ENCODE results near the gene ARX. TPM values are rescaled to one million over a fixed set of nuclear protein-coding genes. Genes with fewer than 3 reads are reported as not detected.

ARX gene
- total and polyA plus RNA-seq, 4 donors: 0.26 to 1.6 (median 0.61) TPM; not detected in 1

DNA sequence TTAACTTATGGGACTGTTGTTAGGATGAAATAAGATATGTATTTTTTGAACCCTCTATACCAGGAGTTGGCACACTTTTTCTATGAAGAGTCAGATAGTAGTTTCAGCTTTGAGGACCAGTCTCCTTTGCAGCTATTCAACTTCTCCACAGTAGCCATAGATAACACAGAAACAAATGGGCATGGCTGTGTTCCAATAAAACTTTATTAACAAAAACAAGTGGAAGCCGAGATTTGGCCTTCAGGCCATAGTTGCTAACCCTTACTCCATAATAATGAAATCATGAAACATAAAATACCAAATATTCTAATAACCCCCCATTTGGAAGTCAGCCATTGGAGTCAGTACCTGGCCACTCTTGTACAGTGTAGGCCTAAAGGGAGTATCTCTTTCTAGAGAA is 30.6 kb downstream of the ARX start:
- Histone ChIP-seq H3K4me3 (ENCODE audit: low read depth, low read length) (no peak overlapping the region), H3K36me3 (ENCODE audit: control insufficient read depth, insufficient read depth, low read length) (no peaks in the 10 kb centered on the region), H3K27ac (ENCODE audit: low read depth, low read length) (no peak overlapping the region), H3K9me3 (ENCODE audit: control insufficient read depth, insufficient read depth, low read length) (no peaks in the 10 kb centered on the region), H3K4me1 (ENCODE audit: control insufficient read depth, insufficient read depth, low read length) (no peaks in the 10 kb centered on the region), H3K27me3 (ENCODE audit: control insufficient read depth, insufficient read depth, low read length) (peaks cover 2% of the 10 kb centered on the region)
- WGBS (ENCODE audit: insufficient coverage): 50% methylated on average over 1 of the region's 1 CpG
- DNase-seq (ENCODE audit: low read depth in 4 of 6, low spot score in 6 of 6): no peak

DNA sequence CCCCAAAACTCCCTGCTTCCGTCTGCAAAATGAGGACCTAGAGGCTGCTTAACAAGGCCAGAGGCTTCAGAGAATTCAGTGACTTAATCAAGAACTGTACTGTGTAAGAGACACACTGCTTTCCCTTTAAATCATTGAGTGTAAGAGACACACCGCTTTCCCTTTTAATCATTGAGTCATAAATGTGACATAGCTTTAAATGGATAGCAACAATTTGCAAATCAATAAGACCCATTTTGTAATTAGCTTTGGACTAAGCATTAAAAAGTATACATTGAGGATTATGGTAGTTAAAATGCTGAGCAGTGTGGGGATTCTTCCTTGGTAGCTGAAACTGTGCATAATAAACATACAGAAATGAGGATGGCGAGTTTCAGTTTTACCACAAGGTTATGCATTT is 31.8 kb downstream of the ARX start:
- no peak for DNase-seq (ENCODE audit: low read depth in 4 of 6, low spot score in 6 of 6)
- no peaks in the 10 kb centered on the region for H3K36me3 ChIP-seq (ENCODE audit: control insufficient read depth, insufficient read depth, low read length)
- no peak overlapping the region for H3K27ac ChIP-seq (ENCODE audit: low read depth, low read length)
- no peaks in the 10 kb centered on the region for H3K4me1 ChIP-seq (ENCODE audit: control insufficient read depth, insufficient read depth, low read length)
- WGBS (ENCODE audit: insufficient coverage): 80% methylated on average over 1 of the region's 3 CpGs
- no peaks in the 10 kb centered on the region for H3K9me3 ChIP-seq (ENCODE audit: control insufficient read depth, insufficient read depth, low read length)
- no peak overlapping the region for H3K4me3 ChIP-seq (ENCODE audit: low read depth, low read length)
- H3K27me3 ChIP-seq (ENCODE audit: control insufficient read depth, insufficient read depth, low read length): peaks cover 2% of the 10 kb centered on the region

DNA sequence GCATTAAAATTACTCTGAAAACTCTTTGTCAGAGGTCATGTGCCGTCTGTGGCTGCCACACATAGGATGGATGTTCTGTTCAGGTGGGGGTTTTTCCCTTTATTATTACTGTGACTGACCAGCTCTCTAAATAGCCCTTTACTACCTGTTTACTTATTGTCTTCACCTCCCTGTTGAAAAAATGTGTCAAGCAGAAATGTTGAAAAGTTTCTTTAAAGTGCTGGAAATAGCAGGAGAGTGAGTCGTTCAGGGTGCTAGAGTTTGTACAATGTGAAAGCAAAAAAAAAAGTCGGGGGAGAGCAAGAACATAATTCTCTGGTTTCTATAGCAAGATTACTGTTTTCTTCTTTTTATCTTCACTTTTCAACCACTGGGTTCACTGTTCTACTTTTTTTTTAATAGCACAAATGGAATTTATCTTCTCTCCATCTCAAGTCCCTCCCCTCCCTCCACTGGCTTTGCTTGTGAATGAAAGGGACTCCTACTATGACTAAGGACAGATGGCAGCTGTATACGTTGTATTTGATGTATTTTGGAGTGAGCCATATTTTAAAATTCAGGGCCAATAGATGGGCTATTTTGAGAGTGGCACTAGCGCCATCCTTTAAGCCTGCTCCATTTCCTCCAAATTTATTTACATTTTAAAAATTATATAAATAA is 33.3 kb downstream of the ARX start:
- Histone ChIP-seq H3K36me3 (ENCODE audit: control insufficient read depth, insufficient read depth, low read length) (no peaks in the 10 kb centered on the region), H3K4me3 (ENCODE audit: low read depth, low read length) (no peak overlapping the region), H3K27ac (ENCODE audit: low read depth, low read length) (no peak overlapping the region), H3K9me3 (ENCODE audit: control insufficient read depth, insufficient read depth, low read length) (no peaks in the 10 kb centered on the region), H3K4me1 (ENCODE audit: control insufficient read depth, insufficient read depth, low read length) (no peaks in the 10 kb centered on the region), H3K27me3 (ENCODE audit: control insufficient read depth, insufficient read depth, low read length) (peaks cover under 1% of the 10 kb centered on the region)
- no peak for DNase-seq (ENCODE audit: low read depth in 4 of 6, low spot score in 6 of 6)
- 67% methylated on average over 1 of the region's 5 CpGs for WGBS (ENCODE audit: insufficient coverage)

DNA sequence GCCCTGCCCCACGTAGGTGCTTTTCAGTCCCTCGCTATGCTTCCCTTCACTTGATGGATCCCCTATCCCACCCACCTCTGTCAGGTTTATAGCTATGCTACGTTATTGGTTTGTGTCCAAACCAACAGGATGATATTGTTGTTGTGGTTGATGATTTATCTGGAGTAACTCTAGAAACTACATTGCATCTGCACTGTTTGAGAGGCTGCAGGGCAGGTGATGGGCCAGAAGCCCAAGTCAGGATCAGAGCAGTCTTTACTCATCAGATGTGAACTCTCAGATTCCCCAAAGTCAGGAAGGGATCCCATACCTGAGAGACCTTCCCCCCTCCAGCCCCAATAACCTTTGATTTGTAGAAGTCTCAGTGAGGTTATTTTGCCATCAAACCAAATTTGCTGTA is 34.7 kb downstream of the ARX start:
- Histone ChIP-seq H3K9me3 (ENCODE audit: control insufficient read depth, insufficient read depth, low read length) (no peaks in the 10 kb centered on the region), H3K4me1 (ENCODE audit: control insufficient read depth, insufficient read depth, low read length) (no peaks in the 10 kb centered on the region), H3K27ac (ENCODE audit: low read depth, low read length) (no peak overlapping the region), H3K27me3 (ENCODE audit: control insufficient read depth, insufficient read depth, low read length) (no peaks in the 10 kb centered on the region), H3K4me3 (ENCODE audit: low read depth, low read length) (no peak overlapping the region), H3K36me3 (ENCODE audit: control insufficient read depth, insufficient read depth, low read length) (no peaks in the 10 kb centered on the region)
- DNase-seq (ENCODE audit: low read depth in 4 of 6, low spot score in 6 of 6): no peak
- WGBS (ENCODE audit: insufficient coverage): no CpG with 5 or more reads among the region's 3 CpGs

DNA sequence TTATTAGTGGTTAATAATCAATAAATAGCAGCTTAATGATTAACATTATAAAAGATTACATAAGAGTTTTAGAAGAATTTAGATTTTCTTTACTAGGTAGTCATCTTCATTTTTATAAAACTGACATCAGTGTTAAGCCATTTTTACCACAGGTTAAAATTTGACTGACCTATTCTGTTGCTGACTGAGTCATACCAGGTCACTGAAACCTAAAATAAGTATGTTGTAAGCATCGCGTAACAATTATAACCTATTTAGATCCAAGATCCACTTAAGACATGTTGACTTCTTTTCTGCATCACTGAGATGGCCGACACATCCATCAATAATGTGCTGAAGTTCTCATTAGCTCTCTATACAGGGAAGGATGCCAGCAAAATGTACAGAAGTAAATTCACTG is 36.7 kb downstream of the ARX start:
- Histone ChIP-seq H3K27ac (ENCODE audit: low read depth, low read length) (no peak overlapping the region), H3K4me1 (ENCODE audit: control insufficient read depth, insufficient read depth, low read length) (no peaks in the 10 kb centered on the region), H3K36me3 (ENCODE audit: control insufficient read depth, insufficient read depth, low read length) (no peaks in the 10 kb centered on the region), H3K9me3 (ENCODE audit: control insufficient read depth, insufficient read depth, low read length) (no peaks in the 10 kb centered on the region), H3K4me3 (ENCODE audit: low read depth, low read length) (no peak overlapping the region), H3K27me3 (ENCODE audit: control insufficient read depth, insufficient read depth, low read length) (no peaks in the 10 kb centered on the region)
- no CpG with 5 or more reads among the region's 3 CpGs for WGBS (ENCODE audit: insufficient coverage)
- DNase-seq (ENCODE audit: low read depth in 4 of 6, low spot score in 6 of 6): no peak

DNA sequence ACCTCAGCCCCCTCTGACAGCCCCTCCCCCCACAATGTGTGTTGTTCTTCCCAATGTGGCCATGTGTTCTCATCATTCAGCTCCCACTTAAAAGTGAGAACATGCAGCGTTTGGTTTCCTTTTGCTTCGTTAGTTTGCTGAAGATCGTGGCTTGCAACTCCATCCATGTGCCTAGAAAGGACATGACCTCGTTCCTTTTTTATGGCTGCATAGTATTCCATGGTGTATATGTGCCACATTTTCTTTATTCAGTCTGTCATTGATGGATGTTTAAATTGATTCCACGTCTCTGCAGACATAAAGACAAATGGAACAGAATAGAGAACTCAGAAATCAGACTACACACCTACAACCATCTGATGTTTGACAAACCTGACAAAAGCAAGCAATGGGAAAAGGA is 46.0 kb downstream of the ARX start:
- no peak for DNase-seq (ENCODE audit: low read depth in 4 of 6, low spot score in 6 of 6)
- Histone ChIP-seq H3K9me3 (ENCODE audit: control insufficient read depth, insufficient read depth, low read length) (no peaks in the 10 kb centered on the region), H3K27me3 (ENCODE audit: control insufficient read depth, insufficient read depth, low read length) (no peaks in the 10 kb centered on the region), H3K4me3 (ENCODE audit: low read depth, low read length) (no peak overlapping the region), H3K27ac (ENCODE audit: low read depth, low read length) (no peak overlapping the region), H3K36me3 (ENCODE audit: control insufficient read depth, insufficient read depth, low read length) (no peaks in the 10 kb centered on the region), H3K4me1 (ENCODE audit: control insufficient read depth, insufficient read depth, low read length) (no peaks in the 10 kb centered on the region)
- 100% methylated on average over 1 of the region's 5 CpGs for WGBS (ENCODE audit: insufficient coverage)

DNA sequence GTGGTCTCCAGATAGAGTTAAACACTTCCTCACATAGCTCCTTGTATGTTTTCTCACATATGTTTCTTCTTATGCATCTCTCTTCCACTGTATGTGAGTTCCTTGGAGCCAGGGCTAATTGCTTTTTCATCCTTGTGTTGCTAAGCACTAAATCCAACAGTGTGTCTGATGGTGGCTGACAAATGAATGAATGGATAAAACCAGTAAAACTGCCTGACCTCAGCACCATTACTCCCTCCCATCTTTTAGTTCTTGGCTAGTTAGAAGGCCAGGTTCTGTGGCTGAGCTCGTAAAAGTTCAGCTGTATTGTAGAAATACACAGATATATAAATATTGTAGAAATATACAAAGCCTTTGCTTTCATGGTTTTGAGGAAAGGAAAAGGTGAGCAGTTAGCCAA is 50.4 kb downstream of the ARX start:
- H3K9me3 ChIP-seq (ENCODE audit: control insufficient read depth, insufficient read depth, low read length): no peaks in the 10 kb centered on the region
- no peaks in the 10 kb centered on the region for H3K27me3 ChIP-seq (ENCODE audit: control insufficient read depth, insufficient read depth, low read length)
- no peaks in the 10 kb centered on the region for H3K36me3 ChIP-seq (ENCODE audit: control insufficient read depth, insufficient read depth, low read length)
- H3K4me1 ChIP-seq (ENCODE audit: control insufficient read depth, insufficient read depth, low read length): no peaks in the 10 kb centered on the region
- H3K4me3 ChIP-seq (ENCODE audit: low read depth, low read length): no peak overlapping the region
- WGBS (ENCODE audit: insufficient coverage): no CpG with 5 or more reads among the region's 1 CpG
- DNase-seq (ENCODE audit: low read depth in 4 of 6, low spot score in 6 of 6): no peak
- H3K27ac ChIP-seq (ENCODE audit: low read depth, low read length): no peak overlapping the region

DNA sequence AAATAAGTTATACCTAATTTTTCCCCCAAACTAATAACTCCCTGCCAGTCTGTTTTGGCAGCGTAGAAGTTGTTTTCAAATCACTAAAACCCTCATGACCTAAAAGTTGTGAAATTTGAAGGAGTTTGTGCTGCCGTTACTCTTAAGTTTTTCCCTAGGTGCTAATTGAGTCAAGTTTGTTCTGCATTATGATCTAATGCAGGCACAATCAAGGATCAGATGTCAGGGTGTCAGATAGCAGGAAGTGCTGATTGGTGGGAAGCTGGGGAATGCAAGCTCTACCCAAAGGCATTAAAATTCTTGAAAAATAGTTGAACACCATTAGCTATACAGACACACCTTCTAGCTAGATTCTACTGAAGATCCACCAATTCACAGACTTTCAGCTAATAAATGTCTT is 51.9 kb downstream of the ARX start:
- no peaks in the 10 kb centered on the region for H3K27me3 ChIP-seq (ENCODE audit: control insufficient read depth, insufficient read depth, low read length)
- H3K4me1 ChIP-seq (ENCODE audit: control insufficient read depth, insufficient read depth, low read length): no peaks in the 10 kb centered on the region
- no peak overlapping the region for H3K27ac ChIP-seq (ENCODE audit: low read depth, low read length)
- no peak for DNase-seq (ENCODE audit: low read depth in 4 of 6, low spot score in 6 of 6)
- no peaks in the 10 kb centered on the region for H3K9me3 ChIP-seq (ENCODE audit: control insufficient read depth, insufficient read depth, low read length)
- WGBS (ENCODE audit: insufficient coverage): no CpG with 5 or more reads among the region's 2 CpGs
- H3K4me3 ChIP-seq (ENCODE audit: low read depth, low read length): no peak overlapping the region
- H3K36me3 ChIP-seq (ENCODE audit: control insufficient read depth, insufficient read depth, low read length): no peaks in the 10 kb centered on the region

DNA sequence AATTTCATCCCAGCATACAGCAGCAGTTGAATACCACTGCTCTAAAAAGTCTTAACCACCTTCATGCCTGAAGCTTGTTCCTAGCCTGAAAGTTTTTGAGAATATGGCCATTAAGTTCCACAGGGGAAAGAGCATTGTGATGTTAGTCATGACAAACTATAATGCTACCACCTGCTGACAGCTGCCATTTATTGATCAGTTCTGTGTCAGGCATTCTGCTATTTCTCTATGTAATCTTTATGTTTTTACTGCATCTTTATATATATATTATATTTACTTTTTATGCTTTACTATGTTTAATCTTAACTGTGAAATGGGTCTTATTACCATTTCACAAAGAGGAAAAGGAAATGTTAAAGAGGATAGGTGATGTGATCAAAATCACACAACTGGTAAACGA is 54.0 kb downstream of the ARX start:
- no peak for DNase-seq (ENCODE audit: low read depth in 4 of 6, low spot score in 6 of 6)
- Histone ChIP-seq H3K4me3 (ENCODE audit: low read depth, low read length) (no peak overlapping the region), H3K4me1 (ENCODE audit: control insufficient read depth, insufficient read depth, low read length) (no peaks in the 10 kb centered on the region), H3K27me3 (ENCODE audit: control insufficient read depth, insufficient read depth, low read length) (no peaks in the 10 kb centered on the region), H3K27ac (ENCODE audit: low read depth, low read length) (no peak overlapping the region), H3K36me3 (ENCODE audit: control insufficient read depth, insufficient read depth, low read length) (no peaks in the 10 kb centered on the region), H3K9me3 (ENCODE audit: control insufficient read depth, insufficient read depth, low read length) (no peaks in the 10 kb centered on the region)
- no CpG with 5 or more reads among the region's 1 CpG for WGBS (ENCODE audit: insufficient coverage)

DNA sequence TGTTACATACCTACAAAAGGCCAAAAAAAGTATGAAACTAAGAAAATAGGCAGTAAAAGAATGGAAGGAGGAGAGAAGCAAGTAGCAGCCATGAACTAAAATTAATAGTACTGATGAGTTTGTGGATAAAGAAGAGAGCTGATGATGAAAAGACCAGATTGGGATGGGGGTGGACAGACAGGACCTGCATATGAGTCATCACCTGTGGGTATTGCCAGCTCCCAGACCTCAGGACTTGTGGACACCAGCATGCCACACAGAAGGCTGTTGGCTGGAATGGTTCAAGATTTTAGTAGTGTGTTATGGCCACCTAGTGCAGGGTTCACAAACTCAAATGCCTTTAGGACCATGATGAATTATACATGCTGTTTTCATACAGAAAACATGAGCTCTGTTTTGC is 58.9 kb downstream of the ARX start:
- DNase-seq (ENCODE audit: low read depth in 4 of 6, low spot score in 6 of 6): no peak
- H3K4me1 ChIP-seq (ENCODE audit: control insufficient read depth, insufficient read depth, low read length): peaks cover 4% of the 10 kb centered on the region
- H3K27me3 ChIP-seq (ENCODE audit: control insufficient read depth, insufficient read depth, low read length): no peaks in the 10 kb centered on the region
- H3K36me3 ChIP-seq (ENCODE audit: control insufficient read depth, insufficient read depth, low read length): no peaks in the 10 kb centered on the region
- no peak overlapping the region for H3K27ac ChIP-seq (ENCODE audit: low read depth, low read length)
- no peak overlapping the region for H3K4me3 ChIP-seq (ENCODE audit: low read depth, low read length)
- no peaks in the 10 kb centered on the region for H3K9me3 ChIP-seq (ENCODE audit: control insufficient read depth, insufficient read depth, low read length)
